TTC549 (cell line): ENCODE measurements around the gene CYP4F2.
"Not testable (repeated sequence)": the region's sequence is repeated elsewhere in the genome, so short reads cannot be mapped to it uniquely, and the experiment has no call there.

Source experiments
- FAIRE-seq: peaks from 2 replicates; lab custom pipeline; 2012; peaks lifted over from hg19 to GRCh38; lab: Jason Lieb, UNC

CYP4F2 gene

GRCh38 chr19:15846923-15847322, 51.0 kb downstream of the CYP4F2 start:
- FAIRE-seq: no peak

- FAIRE-seq: not testable (repeated sequence)
Measured at GRCh38 chr19:15843894-15844222, 54.0 kb downstream of the CYP4F2 start.

GRCh38 chr19:15843203-15843893, 54.5 kb downstream of the CYP4F2 start:
- FAIRE-seq: no peak

- FAIRE-seq: no peak
Measured at GRCh38 chr19:15841875-15842569, 55.9 kb downstream of the CYP4F2 start.

- FAIRE-seq: no peak
Measured at GRCh38 chr19:15840833-15841232, 57.0 kb downstream of the CYP4F2 start.

- FAIRE-seq: not testable (repeated sequence)
Measured at GRCh38 chr19:15839888-15840287, 58.0 kb downstream of the CYP4F2 start.

GRCh38 chr19:15838351-15838750, 59.5 kb downstream of the CYP4F2 start:
- FAIRE-seq: no peak

- FAIRE-seq: no peak
Measured at GRCh38 chr19:15837221-15837731, 60.6 kb downstream of the CYP4F2 start.

GRCh38 chr19:15836330-15837220, 61.3 kb downstream of the CYP4F2 start:
- peak; percentile 92 for FAIRE-seq

- FAIRE-seq: not testable (repeated sequence)
Measured at GRCh38 chr19:15835565-15836329, 62.1 kb downstream of the CYP4F2 start.

- FAIRE-seq: not testable (repeated sequence)
Measured at GRCh38 chr19:15834232-15834631, 63.6 kb downstream of the CYP4F2 start.

- no peak for FAIRE-seq
Measured at GRCh38 chr19:15831626-15832025, 66.2 kb downstream of the CYP4F2 start.

GRCh38 chr19:15829786-15830185, 68.1 kb downstream of the CYP4F2 start:
- no peak for FAIRE-seq

GRCh38 chr19:15829306-15829698, 68.6 kb downstream of the CYP4F2 start:
- FAIRE-seq: no peak

GRCh38 chr19:15828611-15829305, 69.1 kb downstream of the CYP4F2 start:
- FAIRE-seq: not testable (repeated sequence)

GRCh38 chr19:15828121-15828610, 69.7 kb downstream of the CYP4F2 start:
- no peak for FAIRE-seq
